Dedifferentiated amniotic fluid mesenchymal stem cell (primary cell): Measurements from ENCODE around the gene KRT24.
A peak's percentile ranks its signal among the peaks of the same experiment; 100 is the strongest.

Experiments used
- DNase-seq: peaks from one replicate; pipeline ENCODE4 v3.0.0-alpha.2; 2016; ENCODE audit errors: extremely low spot score

The KRT24 gene

GRCh38 chr17:40694584-40694983, 9.0 kb downstream of the KRT24 start:
- DNase-seq: no peak

- DNase-seq: no peak
Measured at GRCh38 chr17:40687106-40687505, 16.4 kb downstream of the KRT24 start.

GRCh38 chr17:40686192-40686591, 17.4 kb downstream of the KRT24 start:
- no peak for DNase-seq

- no peak for DNase-seq
Measured at GRCh38 chr17:40680998-40681397, 22.6 kb downstream of the KRT24 start.

- DNase-seq: no peak
Measured at GRCh38 chr17:40679523-40679907, 24.0 kb downstream of the KRT24 start.

GRCh38 chr17:40678902-40679522, 24.5 kb downstream of the KRT24 start:
- no peak for DNase-seq

- no peak for DNase-seq
Measured at GRCh38 chr17:40675905-40676304, 27.6 kb downstream of the KRT24 start.

GRCh38 chr17:40672654-40673053, 30.9 kb downstream of the KRT24 start:
- no peak for DNase-seq

- DNase-seq: no peak
Measured at GRCh38 chr17:40671282-40671681, 32.3 kb downstream of the KRT24 start.

- DNase-seq: no peak
Measured at GRCh38 chr17:40666331-40666730, 37.2 kb downstream of the KRT24 start.

- DNase-seq: no peak
Measured at GRCh38 chr17:40664582-40665333, 38.8 kb downstream of the KRT24 start, which contains the start of gene KRT222. KRT222 (minus strand) TSS chr17:40665177; CDS start chr17:40665099, 78 bp downstream.

GRCh38 chr17:40663252-40663651, 40.3 kb downstream of the KRT24 start:
- DNase-seq: no peak

GRCh38 chr17:40659911-40660310, 43.6 kb downstream of the KRT24 start:
- no peak for DNase-seq

- DNase-seq: no peak
Measured at GRCh38 chr17:40658396-40658795, 45.2 kb downstream of the KRT24 start.

- DNase-seq: no peak
Measured at GRCh38 chr17:40651939-40652338, 51.6 kb downstream of the KRT24 start.

GRCh38 chr17:40648384-40648968, 55.1 kb downstream of the KRT24 start:
- peak; percentile 22 for DNase-seq
